Measurements from ENCODE around the gene MELK.
"Not testable (repeated sequence)": the region's sequence is repeated elsewhere in the genome, so short reads cannot be mapped to it uniquely, and the experiment has no call there.

GRCh38 chr9:36550631-36551098, 22.0 kb upstream of the MELK start:
- TF ChIP-seq, protein P1, sequence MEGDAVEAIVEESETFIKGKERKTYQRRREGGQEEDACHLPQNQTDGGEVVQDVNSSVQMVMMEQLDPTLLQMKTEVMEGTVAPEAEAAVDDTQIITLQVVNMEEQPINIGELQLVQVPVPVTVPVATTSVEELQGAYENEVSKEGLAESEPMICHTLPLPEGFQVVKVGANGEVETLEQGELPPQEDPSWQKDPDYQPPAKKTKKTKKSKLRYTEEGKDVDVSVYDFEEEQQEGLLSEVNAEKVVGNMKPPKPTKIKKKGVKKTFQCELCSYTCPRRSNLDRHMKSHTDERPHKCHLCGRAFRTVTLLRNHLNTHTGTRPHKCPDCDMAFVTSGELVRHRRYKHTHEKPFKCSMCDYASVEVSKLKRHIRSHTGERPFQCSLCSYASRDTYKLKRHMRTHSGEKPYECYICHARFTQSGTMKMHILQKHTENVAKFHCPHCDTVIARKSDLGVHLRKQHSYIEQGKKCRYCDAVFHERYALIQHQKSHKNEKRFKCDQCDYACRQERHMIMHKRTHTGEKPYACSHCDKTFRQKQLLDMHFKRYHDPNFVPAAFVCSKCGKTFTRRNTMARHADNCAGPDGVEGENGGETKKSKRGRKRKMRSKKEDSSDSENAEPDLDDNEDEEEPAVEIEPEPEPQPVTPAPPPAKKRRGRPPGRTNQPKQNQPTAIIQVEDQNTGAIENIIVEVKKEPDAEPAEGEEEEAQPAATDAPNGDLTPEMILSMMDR (IDR thresholded peaks at IDR 0.05; ENCODE audit: extremely low read depth in 1 of 2, insufficient read depth in 1 of 2, low read depth in 1 of 2, low read length in 2 of 2) = not testable (repeated sequence)
- not testable (repeated sequence) for TF ChIP-seq POLR2A (IDR thresholded peaks at IDR 0.05; ENCODE audit: low read depth, low read length); POLR2AphosphoS5 (IDR thresholded peaks at IDR 0.05; ENCODE audit: insufficient read depth, low read depth, low read length); EZH2 (IDR thresholded peaks at IDR 0.05; ENCODE audit: borderline replicate concordance, low read depth, low read length, severe bottlenecking); JUN (IDR thresholded peaks at IDR 0.05; ENCODE audit: borderline replicate concordance, insufficient read depth, insufficient read length, low read depth)

Data from endothelial cell of umbilical vein (primary cell).